ENCODE data around the gene COQ3.
"Not testable (repeated sequence)": the region's sequence is repeated elsewhere in the genome, so short reads cannot be mapped to it uniquely, and the experiment has no call there.

COQ3 gene

GRCh38 chr6:99350573-99350972 lies 43.4 kb downstream of the COQ3 start:
- DNase-seq (ENCODE audit: low spot score in 2 of 2) (no peak), ATAC-seq (no peak)
- Mint-ChIP-seq H3K4me1 (no peaks in the 10 kb centered on the region), H3K4me3 (no peak overlapping the region), H3K9me3 (no peaks in the 10 kb centered on the region), H3K27ac (no peak overlapping the region), H3K36me3 (no peaks in the 10 kb centered on the region)

GRCh38 chr6:99349171-99350141 lies 44.5 kb downstream of the COQ3 start, which contains the start of gene FAXC:
TSS of gene FAXC (minus strand) at chr6:99349674. CDS start at chr6:99349372, 302 bp downstream.
- Mint-ChIP-seq H3K4me1 (peaks cover 1% of the 10 kb centered on the region), H3K36me3 (no peaks in the 10 kb centered on the region), H3K9me3 (no peaks in the 10 kb centered on the region), H3K4me3 (peak within 1 kb of the TSS; percentile 19), H3K27ac (no peak within 1 kb of the TSS)
- DNase-seq (ENCODE audit: low spot score in 2 of 2) (no peak), ATAC-seq (peak; percentile 43)

- Mint-ChIP-seq H3K36me3 (no peaks in the 10 kb centered on the region), H3K4me1 (peaks cover 7% of the 10 kb centered on the region), H3K9me3 (no peaks in the 10 kb centered on the region), H3K4me3 (peak overlapping the region; percentile 19), H3K27ac (no peak overlapping the region)
- no peak for ATAC-seq
- no peak for DNase-seq (ENCODE audit: low spot score in 2 of 2)
These were observed 45.5 kb downstream of the COQ3 start for GRCh38 chr6:99348288-99349170.

- peaks cover 7% of the 10 kb centered on the region for H3K4me1 Mint-ChIP-seq
- H3K4me3 Mint-ChIP-seq = no peak overlapping the region
- DNase-seq (ENCODE audit: low spot score in 2 of 2) = no peak
- H3K9me3 Mint-ChIP-seq = no peaks in the 10 kb centered on the region
- H3K27ac Mint-ChIP-seq = no peak overlapping the region
- no peaks in the 10 kb centered on the region for H3K36me3 Mint-ChIP-seq
- no peak for ATAC-seq
These were observed 46.2 kb downstream of the COQ3 start for GRCh38 chr6:99347804-99348203.

- ATAC-seq (no peak), DNase-seq (ENCODE audit: low spot score in 2 of 2) (no peak)
- Mint-ChIP-seq H3K27ac (no peak overlapping the region), H3K9me3 (no peaks in the 10 kb centered on the region), H3K4me3 (no peak overlapping the region), H3K36me3 (no peaks in the 10 kb centered on the region), H3K4me1 (peaks cover 7% of the 10 kb centered on the region)
These were observed 47.4 kb downstream of the COQ3 start for GRCh38 chr6:99346595-99346994.

- no peak for DNase-seq (ENCODE audit: low spot score in 2 of 2)
- Mint-ChIP-seq H3K36me3 (no peaks in the 10 kb centered on the region), H3K9me3 (no peaks in the 10 kb centered on the region), H3K4me3 (no peak overlapping the region), H3K27ac (no peak overlapping the region), H3K4me1 (peaks cover 7% of the 10 kb centered on the region)
- ATAC-seq = peak; percentile 68
These were observed 48.8 kb downstream of the COQ3 start for GRCh38 chr6:99345164-99345563.

- Mint-ChIP-seq H3K4me3 (no peak overlapping the region), H3K4me1 (peaks cover 7% of the 10 kb centered on the region), H3K9me3 (no peaks in the 10 kb centered on the region), H3K27ac (no peak overlapping the region), H3K36me3 (no peaks in the 10 kb centered on the region)
- peak; percentile 43 for ATAC-seq
- no peak for DNase-seq (ENCODE audit: low spot score in 2 of 2)
These were observed 49.7 kb downstream of the COQ3 start for GRCh38 chr6:99344289-99344688.

GRCh38 chr6:99341862-99342455 lies 52.0 kb downstream of the COQ3 start:
- ATAC-seq = no peak

GRCh38 chr6:99338188-99338587 lies 55.8 kb downstream of the COQ3 start:
- H3K4me1 Mint-ChIP-seq = no peaks in the 10 kb centered on the region
- DNase-seq (ENCODE audit: low spot score in 2 of 2) (no peak), ATAC-seq (no peak)
- no peaks in the 10 kb centered on the region for H3K9me3 Mint-ChIP-seq
- H3K4me3 Mint-ChIP-seq = no peak overlapping the region
- H3K36me3 Mint-ChIP-seq = no peaks in the 10 kb centered on the region
- no peak overlapping the region for H3K27ac Mint-ChIP-seq

More at GRCh38 chr6:99341862-99342455, 52.0 kb downstream of the COQ3 start:
- no peak for DNase-seq (ENCODE audit: low spot score in 2 of 2)
- no peak overlapping the region for H3K4me3 Mint-ChIP-seq
- no peak overlapping the region for H3K27ac Mint-ChIP-seq
- H3K9me3 Mint-ChIP-seq = no peaks in the 10 kb centered on the region
- peaks cover 7% of the 10 kb centered on the region for H3K4me1 Mint-ChIP-seq
- H3K36me3 Mint-ChIP-seq = no peaks in the 10 kb centered on the region

GRCh38 chr6:99335298-99335697 lies 58.7 kb downstream of the COQ3 start:
- H3K27ac Mint-ChIP-seq; H3K36me3 Mint-ChIP-seq; DNase-seq (ENCODE audit: low spot score in 2 of 2); H3K4me1 Mint-ChIP-seq; H3K4me3 Mint-ChIP-seq; ATAC-seq; H3K9me3 Mint-ChIP-seq: not testable (repeated sequence)

- Mint-ChIP-seq H3K4me1 (no peaks in the 10 kb centered on the region), H3K27ac (no peak overlapping the region), H3K4me3 (no peak overlapping the region), H3K36me3 (no peaks in the 10 kb centered on the region), H3K9me3 (no peaks in the 10 kb centered on the region)
- peak; percentile 50 for ATAC-seq
- no peak for DNase-seq (ENCODE audit: low spot score in 2 of 2)
These were observed 59.4 kb downstream of the COQ3 start for GRCh38 chr6:99334526-99335127.

GRCh38 chr6:99333068-99333467 lies 60.9 kb downstream of the COQ3 start:
- no peak overlapping the region for H3K27ac Mint-ChIP-seq
- H3K36me3 Mint-ChIP-seq = no peaks in the 10 kb centered on the region
- ATAC-seq (no peak), DNase-seq (ENCODE audit: low spot score in 2 of 2) (no peak)
- no peak overlapping the region for H3K4me3 Mint-ChIP-seq
- no peaks in the 10 kb centered on the region for H3K9me3 Mint-ChIP-seq
- H3K4me1 Mint-ChIP-seq = no peaks in the 10 kb centered on the region

- Mint-ChIP-seq H3K27ac (no peak overlapping the region), H3K4me1 (no peaks in the 10 kb centered on the region), H3K4me3 (no peak overlapping the region), H3K36me3 (no peaks in the 10 kb centered on the region), H3K9me3 (no peaks in the 10 kb centered on the region)
- DNase-seq (ENCODE audit: low spot score in 2 of 2) (no peak), ATAC-seq (no peak)
These were observed 62.5 kb downstream of the COQ3 start for GRCh38 chr6:99331531-99331930.

- Mint-ChIP-seq H3K36me3 (no peaks in the 10 kb centered on the region), H3K4me1 (no peaks in the 10 kb centered on the region), H3K27ac (no peak overlapping the region), H3K4me3 (no peak overlapping the region), H3K9me3 (no peaks in the 10 kb centered on the region)
- peak; percentile 91 for ATAC-seq
- DNase-seq (ENCODE audit: low spot score in 2 of 2) = peak; percentile 38 to 77
These were observed 63.8 kb downstream of the COQ3 start for GRCh38 chr6:99330159-99330558.

- H3K4me1 Mint-ChIP-seq = no peaks in the 10 kb centered on the region
- H3K4me3 Mint-ChIP-seq = no peak overlapping the region
- DNase-seq (ENCODE audit: low spot score in 2 of 2) = no peak
- no peaks in the 10 kb centered on the region for H3K36me3 Mint-ChIP-seq
- no peak for ATAC-seq
- no peaks in the 10 kb centered on the region for H3K9me3 Mint-ChIP-seq
- H3K27ac Mint-ChIP-seq = no peak overlapping the region
These were observed 69.0 kb downstream of the COQ3 start for GRCh38 chr6:99324996-99325395.

Measured in stimulated activated effector memory CD8-positive, alpha-beta T cell treated with anti-CD3 and anti-CD28 coated beads, Interleukin-12 subunit alpha, Interleukin-12 subunit beta, amount 100 ng/mL, for 72 hours (primary cell).